Measurements from ENCODE around the gene SHISA7. TPM values are rescaled to one million over a fixed set of nuclear protein-coding genes. Genes with fewer than 3 reads are reported as not detected.

Gene SHISA7
- polyA plus RNA-seq, 2 of the 4 experiments (the other 2 are of a cell fraction): 0.01 TPM; not detected in 1

- no peak for TF ChIP-seq HMGXB4 (CRISPR knock-in tag; IDR thresholded peaks at IDR 0.05; ENCODE audit: borderline replicate concordance)
- no peak for TF ChIP-seq HOXB5 (CRISPR knock-in tag; IDR thresholded peaks at IDR 0.05)
- no peak for TF ChIP-seq RNF2 (IDR thresholded peaks at IDR 0.05; ENCODE audit: borderline replicate concordance, low read depth)
- no peak for TF ChIP-seq ZC3H11A (IDR thresholded peaks at IDR 0.05)
- no peak for TF ChIP-seq POLR2AphosphoS2 (conservative IDR thresholded peaks at IDR 0.05; ENCODE audit: low read length)
- no peak for TF ChIP-seq CBX8 (IDR thresholded peaks at IDR 0.05)
- TF ChIP-seq, protein P1, sequence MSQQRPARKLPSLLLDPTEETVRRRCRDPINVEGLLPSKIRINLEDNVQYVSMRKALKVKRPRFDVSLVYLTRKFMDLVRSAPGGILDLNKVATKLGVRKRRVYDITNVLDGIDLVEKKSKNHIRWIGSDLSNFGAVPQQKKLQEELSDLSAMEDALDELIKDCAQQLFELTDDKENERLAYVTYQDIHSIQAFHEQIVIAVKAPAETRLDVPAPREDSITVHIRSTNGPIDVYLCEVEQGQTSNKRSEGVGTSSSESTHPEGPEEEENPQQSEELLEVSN (IDR thresholded peaks at IDR 0.05; ENCODE audit: borderline replicate concordance, low read depth): no peak
- TF ChIP-seq ZFP36 (IDR thresholded peaks at IDR 0.05; ENCODE audit: borderline replicate concordance, partially characterized antibody): no peak
- TF ChIP-seq HOXB13 (CRISPR knock-in tag; IDR thresholded peaks at IDR 0.05; ENCODE audit: low read depth): no peak
- TF ChIP-seq NPAS2 (CRISPR knock-in tag; IDR thresholded peaks at IDR 0.05; ENCODE audit: borderline replicate concordance): no peak
These were observed 4.0 kb downstream of the SHISA7 start (continued) for GRCh38 chr19:55439052-55439451.

- TF ChIP-seq ATOH8 (CRISPR knock-in tag; IDR thresholded peaks at IDR 0.05; ENCODE audit: low read depth) (peak; percentile 78; the same call in 1 of the 2 replicates), FOXS1 (CRISPR knock-in tag; IDR thresholded peaks at IDR 0.05) (peak; percentile 81; the same call in 1 of the 2 replicates), RFX5 (IDR thresholded peaks at IDR 0.05) (no peak), HOXB13 (CRISPR knock-in tag; IDR thresholded peaks at IDR 0.05; ENCODE audit: low read depth) (peak; percentile 85), REST (IDR thresholded peaks at IDR 0.05) (peak; percentile 98), ZSCAN20 (CRISPR knock-in tag; IDR thresholded peaks at IDR 0.05) (peak; percentile 73; the same call in 1 of the 2 replicates), SMC3 (IDR thresholded peaks at IDR 0.05) (no peak), HOXB5 (CRISPR knock-in tag; IDR thresholded peaks at IDR 0.05) (peak; percentile 86), HES2 (IDR thresholded peaks at IDR 0.05) (no peak), NFE2L2 (conservative IDR thresholded peaks at IDR 0.05; ENCODE audit: low read length) (no peak), EHF (CRISPR knock-in tag; IDR thresholded peaks at IDR 0.05) (peak; percentile 87), EHMT2 (IDR thresholded peaks at IDR 0.05; ENCODE audit: low read depth) (peak; percentile 99), RARB (CRISPR knock-in tag; IDR thresholded peaks at IDR 0.05) (no peak), GATA3 (IDR thresholded peaks at IDR 0.05; ENCODE audit: borderline replicate concordance) (no peak)
- peak; percentile 63 for FAIRE-seq
These were observed 5.7 kb downstream of the SHISA7 start for GRCh38 chr19:55437410-55437809.

More at GRCh38 chr19:55437410-55437809, 5.7 kb downstream of the SHISA7 start:
- Histone ChIP-seq H3K4me2 (peak overlapping the region; percentile 33), H3K4me3 (no peak overlapping the region), H3K9me3 (no peaks in the 10 kb centered on the region; the same call in 2 of the 3 replicates), H3K4me1 (peaks cover 11% of the 10 kb centered on the region), H3K27ac (no peak overlapping the region)
- ChIA-PET CTCF (interaction anchor here (0.8 to 2.9 kb wide), 19 partner anchors 9 to 297 kb away, joined by 3 to 23 read pairs (median 4); partner anchors contain the start of genes ISOC2 and TMEM238), POLR2A (interaction anchor here (1.1 to 1.7 kb wide), 2 partner anchors 30 kb away, joined by 3 to 12 read pairs; partner anchors contain the start of gene UBE2S)
- WGBS (ENCODE audit: missing lambda C conversion rate): under 1% methylated on average over 17 of the region's 17 CpGs
- peak; percentile 72 to 90 for ATAC-seq
- DNase-seq (ENCODE audit: low read depth in 1 of 2, low spot score in 1 of 2): peak; percentile 87 to 89
